ENCODE measurements around the gene LDB3. TPM values are rescaled to one million over a fixed set of nuclear protein-coding genes. Genes with fewer than 3 reads are reported as not detected.

LDB3 gene
- total and polyA plus RNA-seq, 9 of the 15 experiments (the other 6 are each of a cell fraction or from before 2014, with no cell fraction given), result 0.03 TPM; not detected in 8

- intact Hi-C loops (cut with micrococcal nuclease) (no loop called here), in situ Hi-C loops (cut with MboI) (no loop called here)
- H3K9me3 ChIP-seq (replicated peaks; ENCODE audit: control insufficient read depth, insufficient read depth, low read depth, low read length), result no peaks in the 10 kb centered on the region
- H3K27me3 ChIP-seq (ENCODE audit: control insufficient read depth in 2 of 2, insufficient read depth in 2 of 2, low read length in 2 of 2), result peaks cover 7 to 29% of the 10 kb centered on the region in 2 experiments; a peak in 4 of 5 replicates
- no peak overlapping the region for H3K27ac ChIP-seq (ENCODE audit: extremely low read depth, low read depth, low read length)
- TF ChIP-seq OTX1 (CRISPR knock-in tag; IDR thresholded peaks at IDR 0.05) (no peak), SMC3 (conservative IDR thresholded peaks at IDR 0.05; ENCODE audit: insufficient read depth, low read depth, low read length) (no peak), ZNF778 (CRISPR knock-in tag; IDR thresholded peaks at IDR 0.05) (no peak), NEUROD1 (IDR thresholded peaks at IDR 0.05; ENCODE audit: borderline replicate concordance, low read depth, low read length, partially characterized antibody) (no peak), MLLT1 (IDR thresholded peaks at IDR 0.05) (no peak), MAFG (tag; conservative IDR thresholded peaks at IDR 0.05) (no peak), RBM17 (IDR thresholded peaks at IDR 0.05; ENCODE audit: borderline replicate concordance, low read depth, low read length) (no peak), RBM39 (optimal IDR thresholded peaks at IDR 0.05; ENCODE audit: low read depth, low read length) (no peak), MTA1 (IDR thresholded peaks at IDR 0.05; ENCODE audit: borderline replicate concordance) (no peak), ZNF511 (CRISPR knock-in tag; IDR thresholded peaks at IDR 0.05) (no peak)
- POLR2A ChIA-PET, result no interaction called here
- H3K36me3 ChIP-seq (ENCODE audit: control insufficient read depth, insufficient read depth, low read length), result no peaks in the 10 kb centered on the region
- H4K20me1 ChIP-seq (replicated peaks; ENCODE audit: control insufficient read depth, insufficient read depth, low read length), result no peaks in the 10 kb centered on the region
- CTCF ChIA-PET (ENCODE audit: low intra/inter-chr PET ratio), result interaction anchor here (1.7 kb wide), 1 partner anchor 213 kb away, joined by 5 read pairs; no protein-coding TSS in a partner anchor
- peaks cover 0 to 19% of the 10 kb centered on the region in 2 experiments; a peak in 2 of 5 replicates for H3K4me1 ChIP-seq (replicated peaks in 1 of 2; ENCODE audit: control insufficient read depth in 2 of 2, insufficient read depth in 2 of 2, low read length in 2 of 2)
- no peak for FAIRE-seq
- no peak for DNase-seq (ENCODE audit: extremely low read depth in 1 of 4, low spot score in 3 of 4)
- H3K79me2 ChIP-seq (ENCODE audit: control insufficient read depth, insufficient read depth, low read length), result no peaks in the 10 kb centered on the region
- no peak overlapping the region for H2AFZ ChIP-seq (ENCODE audit: low read depth, low read length)
- ATAC-seq, result no peak
- WGBS (ENCODE audit: insufficient coverage, low coverage, missing lambda C conversion rate), result 6% methylated on average over 7 of the region's 13 CpGs
- no peaks in the 10 kb centered on the region for H3K9me1 ChIP-seq (ENCODE audit: control insufficient read depth, insufficient read depth, low read length)
- BruUV-seq (replicated peaks), result no TSS peak
- no peak overlapping the region for H3K4me3 ChIP-seq
- no peak overlapping the region for H3K9ac ChIP-seq (ENCODE audit: insufficient read depth in 1 of 2, low read depth in 2 of 2, low read length in 2 of 2)
- H3K4me2 ChIP-seq (ENCODE audit: insufficient read depth, low read length), result no peak overlapping the region
Observed at GRCh38 chr10:86685893-86686632, 17.8 kb downstream of the LDB3 start.
